GM12878 (cell line): Measurements from ENCODE around the gene KCNV2. TPM values are rescaled to one million over a fixed set of nuclear protein-coding genes. Genes with fewer than 3 reads are reported as not detected.
A peak's percentile ranks its signal among the peaks of the same experiment; 100 is the strongest.

Experiments
- ASH2L ChIP-seq: fragments of 300-600, 200-600 bp; sonication (generic); IDR thresholded peaks from 2 replicates; pipeline ENCODE4 v1.6.1; 2017; ENCODE audit warnings: low read depth, mild to moderate bottlenecking, borderline replicate concordance
- ATF7 ChIP-seq: fragments of 450-650 bp; IDR thresholded peaks from 2 replicates; pipeline ENCODE4 v1.6.1; 2016; ENCODE audit warnings: low read depth, mild to moderate bottlenecking
- FOXK2 ChIP-seq: fragments of 450-650 bp; IDR thresholded peaks from 2 replicates; pipeline ENCODE4 v1.6.1; 2017; ENCODE audit warnings: mild to moderate bottlenecking, moderate library complexity
- PAX8 ChIP-seq: fragments of 450-650 bp; IDR thresholded peaks from 2 replicates; pipeline ENCODE4 v1.6.1; 2017; ENCODE audit warnings: mild to moderate bottlenecking, moderate library complexity
- RELA ChIP-seq: fragments of 450-650 bp; IDR thresholded peaks from 2 replicates; pipeline ENCODE4 v1.8.0; 2014; ENCODE audit warnings: borderline replicate concordance; ENCODE audit not compliant: partially characterized antibody
- SPI1 ChIP-seq: IDR thresholded peaks from 2 replicates; pipeline ENCODE4 v1.6.1; 2011; ENCODE audit warnings: low read depth, mild to moderate bottlenecking, low read length, moderate library complexity, borderline replicate concordance; ENCODE audit not compliant: insufficient read depth
- STAT1 ChIP-seq: fragments of 450-650 bp; conservative IDR thresholded peaks from 2 replicates; pipeline ENCODE4 v1.6.1; 2014; ENCODE audit warnings: antibody characterized with exemption, mild to moderate bottlenecking
- SUPT20H ChIP-seq: IDR thresholded peaks from 2 replicates; pipeline ENCODE4 v1.6.1; 2011; ENCODE audit warnings: low read depth, mild to moderate bottlenecking, low read length, moderate library complexity, borderline replicate concordance; ENCODE audit not compliant: control insufficient read depth
- ZBED1 ChIP-seq: IDR thresholded peaks from 2 replicates; pipeline ENCODE4 v1.6.1; 2016; ENCODE audit warnings: borderline replicate concordance
- ZNF274 ChIP-seq: IDR thresholded peaks from one replicate; pipeline ENCODE4 v1.8.0; 2011; ENCODE audit not compliant: insufficient read length, insufficient read depth
- ZSCAN29 ChIP-seq: fragments of 450-650 bp; IDR thresholded peaks from 2 replicates; pipeline ENCODE4 v1.6.1; 2017; ENCODE audit warnings: mild to moderate bottlenecking, moderate library complexity
- polyA plus RNA-seq, 11 experiments: library from polyadenylated mRNA; depleted of rRNA in 4 of 11; unstranded in 6 of 11; stranded (reverse) in 5 of 11; fragments of >200 nt; fragmentation: Nextera tagmentation in 4 of 11; fragmentation: Illumina TruSeq in 1 of 11; extraction: Ambion mirVana in 4 of 11; extraction: Trizol in 1 of 11; gene quantifications; 1 replicate in 1 of 11; 2 replicates in 10 of 11; pipeline versions ENCODE4 v1.2.1 to v1.2.3, GENCODE V29; 2011 to 2016; ENCODE audit warnings: inconsistent platforms in 2 of 11, missing spikeins in 2 of 11, low read depth in 1 of 11
- total RNA-seq, 4 experiments: library from RNA; depleted of rRNA in 3 of 4; stranded (reverse); fragments of >200 nt in 3 of 4; fragmentation: Illumina TruSeq in 1 of 4; extraction: Trizol in 1 of 4; gene quantifications; 2 replicates each; pipeline versions ENCODE4 v1.2.1 to v1.2.3, GENCODE V29; 2013 to 2021
- TF ChIP-seq, protein P1 (sequence below): fragments of 150-350 bp; IDR thresholded peaks from 2 replicates; pipeline ENCODE4 v1.6.1; 2016; ENCODE audit warnings: low read depth, low read length
- TF ChIP-seq, protein P2 (sequence below): fragments of 450-650 bp; IDR thresholded peaks from 2 replicates; pipeline ENCODE4 v1.6.1; 2017; ENCODE audit warnings: mild to moderate bottlenecking
- TF ChIP-seq, protein P3 (sequence below): fragments of 150-350 bp; IDR thresholded peaks from 2 replicates; pipeline ENCODE4 v1.6.1; 2014; ENCODE audit warnings: mild to moderate bottlenecking, low read depth, low read length
- TF ChIP-seq, protein P4 (sequence below): fragments of 450-650 bp; IDR thresholded peaks from 2 replicates; pipeline ENCODE4 v1.6.1; 2017; ENCODE audit warnings: antibody characterized with exemption, mild to moderate bottlenecking, moderate library complexity
- TF ChIP-seq, protein P5 (sequence below): fragments of 450-650 bp; formaldehyde crosslinking; IDR thresholded peaks from 2 replicates; pipeline ENCODE4 v1.4.0; 2020; ENCODE audit warnings: mild to moderate bottlenecking, moderate library complexity

Gene KCNV2
- total and polyA plus RNA-seq, 10 of the 15 experiments (the other 5 are each of a cell fraction or from before 2014, with no cell fraction given), result 0.04 to 0.37 (median 0.09) TPM; not detected in 4

DNA sequence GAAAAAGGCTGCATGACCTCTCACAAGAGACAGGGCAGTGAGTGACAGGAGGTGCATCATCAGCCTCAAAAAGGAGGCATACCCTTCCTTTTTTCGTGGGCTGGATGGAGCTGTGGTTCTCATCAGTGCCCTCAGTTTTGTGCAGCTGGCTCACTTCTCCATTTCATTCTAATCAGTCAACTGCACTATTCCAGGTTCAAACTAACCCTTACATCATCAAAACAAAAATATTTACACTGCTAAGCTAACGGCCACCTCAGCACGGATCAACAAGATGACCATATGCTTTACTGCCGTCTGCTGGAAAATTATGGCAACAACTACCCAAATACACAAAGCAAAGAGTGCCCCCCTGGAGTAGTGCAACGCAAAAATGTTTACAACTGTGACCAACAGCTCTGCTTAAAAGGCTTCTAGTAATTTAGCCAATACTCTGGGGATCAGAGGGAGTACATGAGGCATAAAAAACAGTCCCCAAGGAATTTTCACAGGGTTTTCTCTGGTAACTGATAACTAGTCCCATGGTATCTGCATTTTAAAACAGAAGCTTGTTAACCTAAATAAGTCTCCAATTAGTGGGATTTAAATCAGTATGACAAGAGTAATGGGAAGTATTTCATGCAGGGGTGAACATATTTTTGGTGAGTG is 10.8 kb downstream of the KCNV2 start (continued):
- TF ChIP-seq, protein P1, sequence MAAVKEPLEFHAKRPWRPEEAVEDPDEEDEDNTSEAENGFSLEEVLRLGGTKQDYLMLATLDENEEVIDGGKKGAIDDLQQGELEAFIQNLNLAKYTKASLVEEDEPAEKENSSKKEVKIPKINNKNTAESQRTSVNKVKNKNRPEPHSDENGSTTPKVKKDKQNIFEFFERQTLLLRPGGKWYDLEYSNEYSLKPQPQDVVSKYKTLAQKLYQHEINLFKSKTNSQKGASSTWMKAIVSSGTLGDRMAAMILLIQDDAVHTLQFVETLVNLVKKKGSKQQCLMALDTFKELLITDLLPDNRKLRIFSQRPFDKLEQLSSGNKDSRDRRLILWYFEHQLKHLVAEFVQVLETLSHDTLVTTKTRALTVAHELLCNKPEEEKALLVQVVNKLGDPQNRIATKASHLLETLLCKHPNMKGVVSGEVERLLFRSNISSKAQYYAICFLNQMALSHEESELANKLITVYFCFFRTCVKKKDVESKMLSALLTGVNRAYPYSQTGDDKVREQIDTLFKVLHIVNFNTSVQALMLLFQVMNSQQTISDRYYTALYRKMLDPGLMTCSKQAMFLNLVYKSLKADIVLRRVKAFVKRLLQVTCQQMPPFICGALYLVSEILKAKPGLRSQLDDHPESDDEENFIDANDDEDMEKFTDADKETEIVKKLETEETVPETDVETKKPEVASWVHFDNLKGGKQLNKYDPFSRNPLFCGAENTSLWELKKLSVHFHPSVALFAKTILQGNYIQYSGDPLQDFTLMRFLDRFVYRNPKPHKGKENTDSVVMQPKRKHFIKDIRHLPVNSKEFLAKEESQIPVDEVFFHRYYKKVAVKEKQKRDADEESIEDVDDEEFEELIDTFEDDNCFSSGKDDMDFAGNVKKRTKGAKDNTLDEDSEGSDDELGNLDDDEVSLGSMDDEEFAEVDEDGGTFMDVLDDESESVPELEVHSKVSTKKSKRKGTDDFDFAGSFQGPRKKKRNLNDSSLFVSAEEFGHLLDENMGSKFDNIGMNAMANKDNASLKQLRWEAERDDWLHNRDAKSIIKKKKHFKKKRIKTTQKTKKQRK, result no peak
- TF ChIP-seq ZBED1, result no peak
- TF ChIP-seq STAT1, result no peak
- peak; percentile 84 for TF ChIP-seq SPI1
- TF ChIP-seq, protein P2, sequence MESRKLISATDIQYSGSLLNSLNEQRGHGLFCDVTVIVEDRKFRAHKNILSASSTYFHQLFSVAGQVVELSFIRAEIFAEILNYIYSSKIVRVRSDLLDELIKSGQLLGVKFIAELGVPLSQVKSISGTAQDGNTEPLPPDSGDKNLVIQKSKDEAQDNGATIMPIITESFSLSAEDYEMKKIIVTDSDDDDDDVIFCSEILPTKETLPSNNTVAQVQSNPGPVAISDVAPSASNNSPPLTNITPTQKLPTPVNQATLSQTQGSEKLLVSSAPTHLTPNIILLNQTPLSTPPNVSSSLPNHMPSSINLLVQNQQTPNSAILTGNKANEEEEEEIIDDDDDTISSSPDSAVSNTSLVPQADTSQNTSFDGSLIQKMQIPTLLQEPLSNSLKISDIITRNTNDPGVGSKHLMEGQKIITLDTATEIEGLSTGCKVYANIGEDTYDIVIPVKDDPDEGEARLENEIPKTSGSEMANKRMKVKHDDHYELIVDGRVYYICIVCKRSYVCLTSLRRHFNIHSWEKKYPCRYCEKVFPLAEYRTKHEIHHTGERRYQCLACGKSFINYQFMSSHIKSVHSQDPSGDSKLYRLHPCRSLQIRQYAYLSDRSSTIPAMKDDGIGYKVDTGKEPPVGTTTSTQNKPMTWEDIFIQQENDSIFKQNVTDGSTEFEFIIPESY, result no peak
- TF ChIP-seq ATF7, result peak; percentile 94
- no peak for TF ChIP-seq ASH2L
- TF ChIP-seq, protein P3, sequence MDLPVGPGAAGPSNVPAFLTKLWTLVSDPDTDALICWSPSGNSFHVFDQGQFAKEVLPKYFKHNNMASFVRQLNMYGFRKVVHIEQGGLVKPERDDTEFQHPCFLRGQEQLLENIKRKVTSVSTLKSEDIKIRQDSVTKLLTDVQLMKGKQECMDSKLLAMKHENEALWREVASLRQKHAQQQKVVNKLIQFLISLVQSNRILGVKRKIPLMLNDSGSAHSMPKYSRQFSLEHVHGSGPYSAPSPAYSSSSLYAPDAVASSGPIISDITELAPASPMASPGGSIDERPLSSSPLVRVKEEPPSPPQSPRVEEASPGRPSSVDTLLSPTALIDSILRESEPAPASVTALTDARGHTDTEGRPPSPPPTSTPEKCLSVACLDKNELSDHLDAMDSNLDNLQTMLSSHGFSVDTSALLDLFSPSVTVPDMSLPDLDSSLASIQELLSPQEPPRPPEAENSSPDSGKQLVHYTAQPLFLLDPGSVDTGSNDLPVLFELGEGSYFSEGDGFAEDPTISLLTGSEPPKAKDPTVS, result no peak
- no peak for TF ChIP-seq ZSCAN29
- no peak for TF ChIP-seq ZNF274
- peak; percentile 9 for TF ChIP-seq RELA
- no peak for TF ChIP-seq PAX8
- TF ChIP-seq FOXK2, result no peak
- TF ChIP-seq, protein P4, sequence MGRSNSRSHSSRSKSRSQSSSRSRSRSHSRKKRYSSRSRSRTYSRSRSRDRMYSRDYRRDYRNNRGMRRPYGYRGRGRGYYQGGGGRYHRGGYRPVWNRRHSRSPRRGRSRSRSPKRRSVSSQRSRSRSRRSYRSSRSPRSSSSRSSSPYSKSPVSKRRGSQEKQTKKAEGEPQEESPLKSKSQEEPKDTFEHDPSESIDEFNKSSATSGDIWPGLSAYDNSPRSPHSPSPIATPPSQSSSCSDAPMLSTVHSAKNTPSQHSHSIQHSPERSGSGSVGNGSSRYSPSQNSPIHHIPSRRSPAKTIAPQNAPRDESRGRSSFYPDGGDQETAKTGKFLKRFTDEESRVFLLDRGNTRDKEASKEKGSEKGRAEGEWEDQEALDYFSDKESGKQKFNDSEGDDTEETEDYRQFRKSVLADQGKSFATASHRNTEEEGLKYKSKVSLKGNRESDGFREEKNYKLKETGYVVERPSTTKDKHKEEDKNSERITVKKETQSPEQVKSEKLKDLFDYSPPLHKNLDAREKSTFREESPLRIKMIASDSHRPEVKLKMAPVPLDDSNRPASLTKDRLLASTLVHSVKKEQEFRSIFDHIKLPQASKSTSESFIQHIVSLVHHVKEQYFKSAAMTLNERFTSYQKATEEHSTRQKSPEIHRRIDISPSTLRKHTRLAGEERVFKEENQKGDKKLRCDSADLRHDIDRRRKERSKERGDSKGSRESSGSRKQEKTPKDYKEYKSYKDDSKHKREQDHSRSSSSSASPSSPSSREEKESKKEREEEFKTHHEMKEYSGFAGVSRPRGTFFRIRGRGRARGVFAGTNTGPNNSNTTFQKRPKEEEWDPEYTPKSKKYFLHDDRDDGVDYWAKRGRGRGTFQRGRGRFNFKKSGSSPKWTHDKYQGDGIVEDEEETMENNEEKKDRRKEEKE, result no peak
- TF ChIP-seq SUPT20H, result no peak
- TF ChIP-seq, protein P5, sequence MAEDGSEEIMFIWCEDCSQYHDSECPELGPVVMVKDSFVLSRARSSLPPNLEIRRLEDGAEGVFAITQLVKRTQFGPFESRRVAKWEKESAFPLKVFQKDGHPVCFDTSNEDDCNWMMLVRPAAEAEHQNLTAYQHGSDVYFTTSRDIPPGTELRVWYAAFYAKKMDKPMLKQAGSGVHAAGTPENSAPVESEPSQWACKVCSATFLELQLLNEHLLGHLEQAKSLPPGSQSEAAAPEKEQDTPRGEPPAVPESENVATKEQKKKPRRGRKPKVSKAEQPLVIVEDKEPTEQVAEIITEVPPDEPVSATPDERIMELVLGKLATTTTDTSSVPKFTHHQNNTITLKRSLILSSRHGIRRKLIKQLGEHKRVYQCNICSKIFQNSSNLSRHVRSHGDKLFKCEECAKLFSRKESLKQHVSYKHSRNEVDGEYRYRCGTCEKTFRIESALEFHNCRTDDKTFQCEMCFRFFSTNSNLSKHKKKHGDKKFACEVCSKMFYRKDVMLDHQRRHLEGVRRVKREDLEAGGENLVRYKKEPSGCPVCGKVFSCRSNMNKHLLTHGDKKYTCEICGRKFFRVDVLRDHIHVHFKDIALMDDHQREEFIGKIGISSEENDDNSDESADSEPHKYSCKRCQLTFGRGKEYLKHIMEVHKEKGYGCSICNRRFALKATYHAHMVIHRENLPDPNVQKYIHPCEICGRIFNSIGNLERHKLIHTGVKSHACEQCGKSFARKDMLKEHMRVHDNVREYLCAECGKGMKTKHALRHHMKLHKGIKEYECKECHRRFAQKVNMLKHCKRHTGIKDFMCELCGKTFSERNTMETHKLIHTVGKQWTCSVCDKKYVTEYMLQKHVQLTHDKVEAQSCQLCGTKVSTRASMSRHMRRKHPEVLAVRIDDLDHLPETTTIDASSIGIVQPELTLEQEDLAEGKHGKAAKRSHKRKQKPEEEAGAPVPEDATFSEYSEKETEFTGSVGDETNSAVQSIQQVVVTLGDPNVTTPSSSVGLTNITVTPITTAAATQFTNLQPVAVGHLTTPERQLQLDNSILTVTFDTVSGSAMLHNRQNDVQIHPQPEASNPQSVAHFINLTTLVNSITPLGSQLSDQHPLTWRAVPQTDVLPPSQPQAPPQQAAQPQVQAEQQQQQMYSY, result no peak
